HFF-Myc (cell line): ENCODE data around the gene ABCA1.

Source experiments
- DNase-seq: peaks from one replicate; pipeline ENCODE4 v3.0.0-alpha.2; 2011; ENCODE audit warnings: low read depth; ENCODE audit errors: extremely low read depth
- H3K4me3 ChIP-seq: replicated peaks from 2 replicates; pipeline ENCODE4 v1.5.1; 2011; ENCODE audit warnings: low read depth, mild to moderate bottlenecking, control low read depth, low read length
- TF ChIP-seq, protein P1 (sequence below): IDR thresholded peaks from 2 replicates; pipeline ENCODE4 v1.5.1; 2012; ENCODE audit warnings: mild to moderate bottlenecking, low read depth, low read length, control low read depth; ENCODE audit errors: missing control alignments

ABCA1 gene

GRCh38 chr9:104864675-104865104, 63.3 kb downstream of the ABCA1 start:
- no peak overlapping the region for H3K4me3 ChIP-seq
- TF ChIP-seq, protein P1, sequence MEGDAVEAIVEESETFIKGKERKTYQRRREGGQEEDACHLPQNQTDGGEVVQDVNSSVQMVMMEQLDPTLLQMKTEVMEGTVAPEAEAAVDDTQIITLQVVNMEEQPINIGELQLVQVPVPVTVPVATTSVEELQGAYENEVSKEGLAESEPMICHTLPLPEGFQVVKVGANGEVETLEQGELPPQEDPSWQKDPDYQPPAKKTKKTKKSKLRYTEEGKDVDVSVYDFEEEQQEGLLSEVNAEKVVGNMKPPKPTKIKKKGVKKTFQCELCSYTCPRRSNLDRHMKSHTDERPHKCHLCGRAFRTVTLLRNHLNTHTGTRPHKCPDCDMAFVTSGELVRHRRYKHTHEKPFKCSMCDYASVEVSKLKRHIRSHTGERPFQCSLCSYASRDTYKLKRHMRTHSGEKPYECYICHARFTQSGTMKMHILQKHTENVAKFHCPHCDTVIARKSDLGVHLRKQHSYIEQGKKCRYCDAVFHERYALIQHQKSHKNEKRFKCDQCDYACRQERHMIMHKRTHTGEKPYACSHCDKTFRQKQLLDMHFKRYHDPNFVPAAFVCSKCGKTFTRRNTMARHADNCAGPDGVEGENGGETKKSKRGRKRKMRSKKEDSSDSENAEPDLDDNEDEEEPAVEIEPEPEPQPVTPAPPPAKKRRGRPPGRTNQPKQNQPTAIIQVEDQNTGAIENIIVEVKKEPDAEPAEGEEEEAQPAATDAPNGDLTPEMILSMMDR: no peak
- DNase-seq: peak; percentile 86

DNA sequence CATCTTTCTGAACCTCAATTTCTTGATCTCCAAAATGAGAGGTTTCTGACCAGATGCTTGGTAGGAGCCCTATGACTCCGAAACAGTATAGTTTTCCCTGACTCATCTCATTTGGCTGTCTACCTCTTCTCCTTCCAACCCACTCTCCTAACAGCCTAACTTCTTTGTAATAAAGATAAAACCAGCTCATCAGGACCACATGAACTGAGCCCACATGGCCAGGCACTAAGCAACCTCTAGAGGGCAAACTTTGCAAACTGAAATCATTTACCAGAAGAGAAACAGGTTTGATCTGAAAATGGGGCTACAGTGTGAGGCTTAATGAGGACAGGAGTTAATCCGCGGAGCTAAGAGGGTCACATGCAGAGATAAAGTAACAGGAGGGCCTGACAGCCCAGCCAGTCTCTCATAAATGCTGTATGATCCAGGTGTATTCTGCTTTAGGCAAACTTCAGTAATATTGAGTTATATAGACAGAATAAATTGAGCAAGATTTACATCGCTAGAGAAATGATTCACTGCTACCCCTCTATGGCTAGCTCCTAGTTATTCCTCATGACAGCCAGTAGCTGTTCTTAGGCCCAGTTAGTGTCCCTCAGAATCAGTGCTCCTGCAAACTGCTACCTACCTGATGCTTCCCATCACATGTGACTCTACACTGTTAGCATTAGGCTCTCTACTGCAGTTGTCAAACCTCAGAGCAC, 64.6 kb downstream of the ABCA1 start:
- DNase-seq: peak; percentile 66
- no peak overlapping the region for H3K4me3 ChIP-seq
- TF ChIP-seq, protein P1: peak; percentile 86

- no peak for DNase-seq
- no peak overlapping the region for H3K4me3 ChIP-seq
- TF ChIP-seq, protein P1: no peak
These were observed 66.6 kb downstream of the ABCA1 start for GRCh38 chr9:104861397-104861796.

DNA sequence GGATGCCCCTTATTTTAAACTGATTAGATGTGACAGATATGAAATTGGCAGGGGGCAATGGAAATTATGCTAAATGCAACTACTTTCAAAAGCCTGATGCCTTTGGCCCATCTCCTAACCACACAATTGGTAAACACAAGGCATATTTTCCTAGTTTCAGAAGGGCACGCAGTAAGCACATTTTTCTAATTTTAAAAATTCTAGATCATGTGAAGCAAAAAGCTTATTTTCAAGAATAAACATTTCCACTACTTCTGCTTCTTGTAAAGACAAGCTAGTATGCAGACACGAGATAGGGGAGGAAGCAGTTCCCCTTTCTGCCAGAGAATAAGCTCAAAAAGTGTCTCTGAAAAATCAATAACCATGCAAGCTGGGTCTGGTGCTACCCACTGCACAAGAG, 67.7 kb downstream of the ABCA1 start:
- H3K4me3 ChIP-seq: no peak overlapping the region
- TF ChIP-seq, protein P1: no peak
- DNase-seq: no peak

DNA sequence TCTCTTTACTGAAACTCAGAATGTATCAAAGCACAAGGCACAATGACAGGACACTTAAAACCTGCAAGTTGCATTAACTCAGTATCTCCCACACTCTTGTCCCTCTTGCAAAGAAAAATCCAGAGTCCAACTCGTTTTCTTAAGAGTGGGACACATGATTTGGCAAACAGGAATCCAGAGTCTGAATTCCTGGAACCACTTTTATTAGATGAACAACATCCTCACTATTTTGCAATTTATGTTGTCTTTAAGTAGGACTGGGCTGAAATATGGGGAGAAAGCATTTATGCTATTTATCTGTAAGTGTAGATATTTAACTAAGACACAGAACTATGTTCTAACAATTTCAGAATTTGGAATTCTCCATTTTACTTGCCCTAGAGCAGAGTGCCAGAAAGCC, 69.1 kb downstream of the ABCA1 start:
- H3K4me3 ChIP-seq: no peak overlapping the region
- no peak for DNase-seq
- TF ChIP-seq, protein P1: no peak

DNA sequence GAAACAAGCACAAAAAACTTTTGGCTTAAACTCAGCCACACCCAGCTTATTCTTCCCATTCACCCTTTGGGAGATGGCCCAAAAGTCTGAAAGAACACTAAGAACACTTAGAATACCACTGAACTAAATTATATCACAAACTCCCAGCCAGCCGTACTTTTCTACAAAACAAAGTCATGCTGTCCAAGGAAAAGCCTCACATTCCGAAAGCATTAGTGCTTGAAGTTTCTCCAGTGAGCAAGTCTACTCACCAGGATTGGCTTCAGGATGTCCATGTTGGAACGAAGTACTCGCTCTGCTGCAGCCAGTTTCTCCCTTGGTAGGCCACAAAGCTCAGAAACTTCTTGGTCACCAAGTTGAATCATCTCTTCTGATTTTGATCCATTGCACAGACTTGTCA, 69.7 kb downstream of the ABCA1 start:
- TF ChIP-seq, protein P1: no peak
- H3K4me3 ChIP-seq: no peak overlapping the region
- no peak for DNase-seq

DNA sequence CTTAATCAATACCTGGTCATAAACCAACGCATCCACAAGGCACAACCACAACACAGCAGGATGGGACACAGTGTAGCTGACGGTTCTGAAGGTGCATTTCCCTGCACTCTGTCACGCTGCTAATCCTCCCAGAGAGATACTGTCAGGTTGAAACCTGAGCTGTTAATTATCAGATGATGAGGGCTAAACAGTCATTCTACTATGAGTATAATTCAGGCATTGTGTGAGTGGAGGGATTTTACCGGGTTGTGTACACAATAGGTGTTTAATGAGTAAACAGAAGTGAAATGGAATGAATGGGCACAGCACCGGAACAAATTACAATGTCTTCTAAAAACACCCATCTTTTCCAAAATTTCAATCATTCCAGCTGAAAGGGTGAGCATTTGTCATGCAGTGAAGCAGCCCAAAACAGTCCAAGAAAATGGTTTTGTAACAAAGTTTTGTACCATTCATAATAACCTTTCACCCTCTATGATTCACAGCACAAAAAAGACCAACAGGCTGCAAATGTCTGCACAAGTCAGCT, 71.5 kb downstream of the ABCA1 start:
- DNase-seq: no peak
- TF ChIP-seq, protein P1: no peak
- H3K4me3 ChIP-seq: no peak overlapping the region
